DOHH2 (cell line): ENCODE data around the gene REXO4.

ENCODE experiments used
- CTCF ChIP-seq: fragments of 200-600 bp; sonication (generic); IDR thresholded peaks from one replicate; pipeline ENCODE4 v1.5.1; 2014; ENCODE audit warnings: antibody characterized with exemption, mild to moderate bottlenecking, low read depth, low read length; ENCODE audit not compliant: poor library complexity, severe bottlenecking
- EZH2phosphoT487 ChIP-seq: fragments of 200-600 bp; sonication (generic); IDR thresholded peaks from 2 replicates; pipeline ENCODE4 v1.6.1; 2017; ENCODE audit warnings: borderline replicate concordance, mild to moderate bottlenecking, antibody characterized with exemption, low read length, moderate library complexity, mixed read lengths

- TF ChIP-seq CTCF (no peak), EZH2phosphoT487 (no peak)
Observed at GRCh38 chr9:133443982-133444381, 26.2 kb upstream of the REXO4 start.
